Ishikawa (cell line): Measurements from ENCODE around the gene CLEC11A.

ENCODE experiments used
- CEBPB ChIP-seq: IDR thresholded peaks from 2 replicates; pipeline ENCODE4 v1.6.1; 2012
- CREB1 ChIP-seq: IDR thresholded peaks from 2 replicates; pipeline ENCODE4 v1.6.1; 2012; ENCODE audit warnings: low read depth
- EGR1 ChIP-seq: IDR thresholded peaks from 2 replicates; pipeline ENCODE4 v1.6.1; 2012
- EP300 ChIP-seq: IDR thresholded peaks from 2 replicates; pipeline ENCODE4 v1.6.1; 2012; ENCODE audit warnings: borderline replicate concordance
- FOXM1 ChIP-seq: IDR thresholded peaks from 2 replicates; pipeline ENCODE4 v1.6.1; 2012; ENCODE audit warnings: low read depth, borderline replicate concordance
- MAX ChIP-seq: IDR thresholded peaks from 2 replicates; pipeline ENCODE4 v1.6.1; 2012
- NFIC ChIP-seq: IDR thresholded peaks from 2 replicates; pipeline ENCODE4 v1.6.1; 2012
- RAD21 ChIP-seq: IDR thresholded peaks from 2 replicates; pipeline ENCODE4 v1.6.1; 2012; ENCODE audit warnings: low read depth
- TAF1 ChIP-seq: IDR thresholded peaks from 2 replicates; pipeline ENCODE4 v1.6.1; 2012; ENCODE audit warnings: low read depth, mild to moderate bottlenecking
- TCF12 ChIP-seq: IDR thresholded peaks from 2 replicates; pipeline ENCODE4 v1.6.1; 2012; ENCODE audit warnings: low read depth
- TEAD4 ChIP-seq: IDR thresholded peaks from 2 replicates; pipeline ENCODE4 v1.6.1; 2012
- USF1 ChIP-seq: IDR thresholded peaks from 2 replicates; pipeline ENCODE4 v1.6.1; 2012
- YY1 ChIP-seq: IDR thresholded peaks from 2 replicates; pipeline ENCODE4 v1.6.1; 2012; ENCODE audit warnings: low read depth
- ZBTB7A ChIP-seq: IDR thresholded peaks from 2 replicates; pipeline ENCODE4 v1.6.1; 2012; ENCODE audit warnings: low read depth
- TF ChIP-seq, protein P1 (sequence below): IDR thresholded peaks from 2 replicates; pipeline ENCODE4 v1.6.1; 2012; ENCODE audit warnings: low read depth, mild to moderate bottlenecking

Gene CLEC11A, protein sequence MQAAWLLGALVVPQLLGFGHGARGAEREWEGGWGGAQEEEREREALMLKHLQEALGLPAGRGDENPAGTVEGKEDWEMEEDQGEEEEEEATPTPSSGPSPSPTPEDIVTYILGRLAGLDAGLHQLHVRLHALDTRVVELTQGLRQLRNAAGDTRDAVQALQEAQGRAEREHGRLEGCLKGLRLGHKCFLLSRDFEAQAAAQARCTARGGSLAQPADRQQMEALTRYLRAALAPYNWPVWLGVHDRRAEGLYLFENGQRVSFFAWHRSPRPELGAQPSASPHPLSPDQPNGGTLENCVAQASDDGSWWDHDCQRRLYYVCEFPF

DNA sequence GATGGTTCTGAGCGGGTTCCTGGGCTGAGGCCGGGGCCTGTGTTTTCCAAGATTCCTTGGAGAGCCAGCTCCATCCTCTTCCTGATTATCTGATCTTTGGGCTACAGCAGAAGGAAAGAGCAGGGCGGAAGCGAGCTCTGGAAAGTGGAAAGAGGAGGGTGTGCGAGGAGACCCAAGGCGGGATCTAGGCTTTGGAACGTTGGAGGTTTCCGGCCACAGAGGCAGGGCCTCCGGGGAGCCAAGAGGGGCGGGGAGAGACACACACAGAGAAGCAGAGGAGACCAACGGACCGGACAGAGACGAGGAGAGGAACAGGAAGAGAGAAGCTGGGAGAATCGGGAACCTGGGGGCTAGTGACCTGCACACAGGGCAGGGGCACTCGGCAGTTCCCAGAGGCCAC lies at the start of gene CLEC11A:
CLEC11A (plus strand) TSS at position 296 of the 400 bp plus-strand sequence. CDS start 162 bp downstream, outside the sequence.
- no peak for TF ChIP-seq EGR1
- no peak for TF ChIP-seq TCF12
- TF ChIP-seq CEBPB = no peak
- TF ChIP-seq FOXM1 = no peak
- no peak for TF ChIP-seq ZBTB7A
- no peak for TF ChIP-seq MAX
- TF ChIP-seq TAF1 = no peak
- no peak for TF ChIP-seq YY1

GRCh38 chr19:50676625-50677197 lies 46.5 kb upstream of the CLEC11A start:
- no peak for TF ChIP-seq MAX
- no peak for TF ChIP-seq ZBTB7A
- TF ChIP-seq, protein P1, sequence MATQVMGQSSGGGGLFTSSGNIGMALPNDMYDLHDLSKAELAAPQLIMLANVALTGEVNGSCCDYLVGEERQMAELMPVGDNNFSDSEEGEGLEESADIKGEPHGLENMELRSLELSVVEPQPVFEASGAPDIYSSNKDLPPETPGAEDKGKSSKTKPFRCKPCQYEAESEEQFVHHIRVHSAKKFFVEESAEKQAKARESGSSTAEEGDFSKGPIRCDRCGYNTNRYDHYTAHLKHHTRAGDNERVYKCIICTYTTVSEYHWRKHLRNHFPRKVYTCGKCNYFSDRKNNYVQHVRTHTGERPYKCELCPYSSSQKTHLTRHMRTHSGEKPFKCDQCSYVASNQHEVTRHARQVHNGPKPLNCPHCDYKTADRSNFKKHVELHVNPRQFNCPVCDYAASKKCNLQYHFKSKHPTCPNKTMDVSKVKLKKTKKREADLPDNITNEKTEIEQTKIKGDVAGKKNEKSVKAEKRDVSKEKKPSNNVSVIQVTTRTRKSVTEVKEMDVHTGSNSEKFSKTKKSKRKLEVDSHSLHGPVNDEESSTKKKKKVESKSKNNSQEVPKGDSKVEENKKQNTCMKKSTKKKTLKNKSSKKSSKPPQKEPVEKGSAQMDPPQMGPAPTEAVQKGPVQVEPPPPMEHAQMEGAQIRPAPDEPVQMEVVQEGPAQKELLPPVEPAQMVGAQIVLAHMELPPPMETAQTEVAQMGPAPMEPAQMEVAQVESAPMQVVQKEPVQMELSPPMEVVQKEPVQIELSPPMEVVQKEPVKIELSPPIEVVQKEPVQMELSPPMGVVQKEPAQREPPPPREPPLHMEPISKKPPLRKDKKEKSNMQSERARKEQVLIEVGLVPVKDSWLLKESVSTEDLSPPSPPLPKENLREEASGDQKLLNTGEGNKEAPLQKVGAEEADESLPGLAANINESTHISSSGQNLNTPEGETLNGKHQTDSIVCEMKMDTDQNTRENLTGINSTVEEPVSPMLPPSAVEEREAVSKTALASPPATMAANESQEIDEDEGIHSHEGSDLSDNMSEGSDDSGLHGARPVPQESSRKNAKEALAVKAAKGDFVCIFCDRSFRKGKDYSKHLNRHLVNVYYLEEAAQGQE = no peak
- no peak for TF ChIP-seq FOXM1
- no peak for TF ChIP-seq CEBPB
- TF ChIP-seq TCF12 = no peak
- no peak for TF ChIP-seq CREB1
- no peak for TF ChIP-seq TAF1
- TF ChIP-seq TEAD4 = no peak
- TF ChIP-seq EGR1 = no peak
- TF ChIP-seq RAD21 = no peak
- TF ChIP-seq USF1 = no peak

DNA sequence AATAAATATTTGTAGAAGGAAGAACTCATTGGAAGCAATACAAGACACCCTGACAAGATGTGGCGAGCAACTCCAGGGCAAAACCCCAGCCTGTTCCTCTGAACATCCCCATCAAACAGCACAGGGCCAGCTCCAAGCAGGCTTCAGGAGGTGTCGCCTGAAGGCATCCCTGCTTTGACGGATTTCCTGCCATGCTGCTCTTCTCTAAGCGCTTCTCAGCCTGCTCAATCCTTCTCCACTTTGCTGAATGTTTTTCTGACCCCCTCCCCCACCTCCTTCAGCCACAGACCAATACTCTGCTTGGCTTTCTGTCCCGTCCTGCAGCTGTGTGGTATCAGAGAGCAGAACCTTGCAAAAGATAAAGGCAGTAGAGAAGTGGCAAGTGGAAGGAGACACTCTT lies 45.5 kb upstream of the CLEC11A start:
- TF ChIP-seq TCF12 (no peak), TAF1 (no peak), MAX (no peak), NFIC (no peak), FOXM1 (no peak), YY1 (no peak), RAD21 (no peak), CEBPB (no peak), CREB1 (no peak), ZBTB7A (no peak), EGR1 (no peak), TEAD4 (no peak), EP300 (no peak), USF1 (no peak)
- TF ChIP-seq, protein P1 = no peak

DNA sequence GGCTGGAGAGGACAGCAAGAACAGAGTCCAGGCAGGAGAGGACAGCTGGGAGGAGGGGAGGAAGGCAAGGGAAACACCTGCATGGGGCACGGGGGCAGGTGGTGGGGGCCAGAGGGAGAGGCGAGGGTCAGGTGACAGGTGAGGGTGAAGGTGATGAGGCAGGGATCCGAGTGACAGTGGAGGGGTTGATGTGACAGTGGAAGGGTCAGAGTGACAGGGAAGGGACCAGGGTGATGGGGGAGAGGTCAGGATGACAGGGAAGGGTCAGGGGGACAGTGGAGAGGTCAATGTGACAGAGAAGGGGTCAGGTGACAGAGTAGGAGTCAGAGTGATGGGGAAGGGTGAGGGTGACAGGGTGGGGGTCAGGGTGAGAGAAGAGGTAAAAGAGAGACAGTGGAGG lies 44.8 kb upstream of the CLEC11A start:
- TF ChIP-seq USF1 (no peak), CREB1 (no peak), FOXM1 (no peak), TCF12 (no peak), TEAD4 (no peak), RAD21 (no peak), YY1 (no peak), EGR1 (no peak), CEBPB (no peak)
- TF ChIP-seq, protein P1 = no peak
